GM12892 (cell line): ENCODE results near the gene THRB.

Experiments used
- POLR2A ChIP-seq: IDR thresholded peaks from 2 replicates; pipeline ENCODE4 v1.6.1; 2011; ENCODE audit warnings: low read depth, low read length, control low read depth
- POLR2AphosphoS5 ChIP-seq: IDR thresholded peaks from 2 replicates; pipeline ENCODE4 v1.6.1; 2011; ENCODE audit warnings: low read depth, low read length, control low read depth

DNA sequence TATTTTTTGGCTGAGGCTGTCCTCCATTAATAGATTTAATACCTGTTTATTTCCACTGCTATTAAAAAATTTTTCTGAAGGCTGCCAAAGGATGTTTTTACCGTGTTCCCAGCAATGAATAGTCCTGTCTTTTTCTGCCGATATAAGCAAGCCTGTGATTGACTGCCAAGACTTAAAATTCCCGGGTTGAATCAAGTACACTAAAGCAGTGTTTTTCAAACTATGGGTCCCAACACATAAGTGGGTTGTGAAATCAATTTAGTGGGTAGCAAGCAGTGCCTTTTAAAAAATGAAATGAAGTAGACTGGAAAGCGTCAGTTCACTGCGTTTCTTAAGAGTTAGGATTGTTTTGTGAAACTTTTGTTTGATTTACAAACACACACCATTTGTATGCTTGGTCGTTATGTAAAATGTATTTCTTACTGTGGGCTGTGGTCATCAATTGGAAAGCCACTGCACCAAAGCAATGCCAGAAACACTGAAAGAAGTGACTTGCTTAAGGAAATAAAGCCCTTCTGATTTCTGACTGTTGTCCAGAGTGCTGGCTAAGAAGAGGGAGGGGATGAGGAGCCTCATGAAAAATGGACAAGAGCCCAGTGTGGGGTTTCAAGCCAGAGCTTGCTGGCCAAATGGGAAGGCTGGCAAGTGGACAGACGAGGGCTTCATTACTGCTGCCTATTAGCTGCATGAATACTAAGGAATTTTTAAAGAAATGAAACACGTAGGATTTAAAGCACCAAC, 206.0 kb downstream of the THRB start:
- TF ChIP-seq POLR2A, result no peak
- TF ChIP-seq POLR2AphosphoS5, result no peak
